GM13976 (cell line): ENCODE data around the gene CIZ1.

Experiments
- DNase-seq: peaks from one replicate; pipeline ENCODE4 v3.0.0; 2012; ENCODE audit warnings: low spot score
- CTCF ChIP-seq: IDR thresholded peaks from 2 replicates; pipeline ENCODE4 v1.5.1; 2012; ENCODE audit warnings: borderline replicate concordance, mild to moderate bottlenecking; ENCODE audit not compliant: insufficient read depth; ENCODE audit errors: extremely low read depth, missing control alignments, control extremely low read depth
- in situ Hi-C: fragments of 300-500 bp; cut with MboI; formaldehyde crosslinking; loops from one replicate; pipeline ENCODE4 v1.12.0; 2022; ENCODE audit warnings: low sequenced_read_pairs, mixed read lengths, inconsistent platforms; ENCODE audit not compliant: unreplicated experiment

CIZ1 gene

GRCh38 chr9:128143525-128144238 is 47.7 kb downstream of the CIZ1 start:
- DNase-seq, result no peak
- no peak for TF ChIP-seq CTCF
- in situ Hi-C loops, result no loop called here

- DNase-seq, result no peak
- TF ChIP-seq CTCF, result no peak
- in situ Hi-C loops, result no loop called here
Measured at GRCh38 chr9:128142596-128142995, 48.8 kb downstream of the CIZ1 start.

- in situ Hi-C loops, result no loop called here
- no peak for TF ChIP-seq CTCF
- no peak for DNase-seq
Measured at GRCh38 chr9:128142061-128142460, 49.3 kb downstream of the CIZ1 start.

GRCh38 chr9:128141604-128142003 is 49.8 kb downstream of the CIZ1 start:
- no peak for DNase-seq
- in situ Hi-C loops, result no loop called here
- no peak for TF ChIP-seq CTCF

- no peak for TF ChIP-seq CTCF
- DNase-seq, result no peak
- in situ Hi-C loops, result no loop called here
Measured at GRCh38 chr9:128139621-128140020, 51.8 kb downstream of the CIZ1 start.

- DNase-seq, result peak; percentile 5
- in situ Hi-C loops, result no loop called here
- TF ChIP-seq CTCF, result no peak
Measured at GRCh38 chr9:128138001-128138400, 53.4 kb downstream of the CIZ1 start.
